OCI-M2 (cell line): ENCODE data around the gene ZCCHC7.

Experiments
- DNase-seq: peaks from one replicate; lab custom pipeline; 2025; ENCODE audit not compliant: unreplicated experiment; lab: John Stamatoyannopoulos, UW

Gene ZCCHC7

DNA sequence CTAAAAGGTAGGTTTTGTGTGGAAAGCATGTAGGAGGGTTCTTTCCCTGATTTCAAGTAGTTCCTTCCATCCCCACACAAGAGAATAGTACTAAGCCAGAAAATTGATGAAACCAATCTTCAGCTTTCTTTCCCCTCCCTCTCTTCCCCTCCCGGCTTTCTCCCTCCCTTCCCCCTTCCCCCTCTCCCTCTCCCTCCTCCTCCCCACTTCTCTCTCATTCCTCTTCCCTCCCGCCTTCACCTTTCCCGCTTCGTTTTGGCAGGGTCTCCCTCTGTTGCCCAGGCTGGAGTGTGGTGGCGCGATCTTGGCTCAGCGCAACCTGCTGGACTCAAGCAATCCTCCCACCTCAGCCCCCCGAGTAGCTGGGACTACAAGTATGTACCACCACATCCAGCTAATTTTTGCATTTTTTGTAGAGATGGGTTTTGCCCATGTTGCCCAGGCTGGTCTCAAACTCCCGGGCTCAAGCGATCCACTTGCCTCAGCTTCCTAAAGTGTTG lies 85.8 kb downstream of the ZCCHC7 start:
- DNase-seq, result no peak

DNA sequence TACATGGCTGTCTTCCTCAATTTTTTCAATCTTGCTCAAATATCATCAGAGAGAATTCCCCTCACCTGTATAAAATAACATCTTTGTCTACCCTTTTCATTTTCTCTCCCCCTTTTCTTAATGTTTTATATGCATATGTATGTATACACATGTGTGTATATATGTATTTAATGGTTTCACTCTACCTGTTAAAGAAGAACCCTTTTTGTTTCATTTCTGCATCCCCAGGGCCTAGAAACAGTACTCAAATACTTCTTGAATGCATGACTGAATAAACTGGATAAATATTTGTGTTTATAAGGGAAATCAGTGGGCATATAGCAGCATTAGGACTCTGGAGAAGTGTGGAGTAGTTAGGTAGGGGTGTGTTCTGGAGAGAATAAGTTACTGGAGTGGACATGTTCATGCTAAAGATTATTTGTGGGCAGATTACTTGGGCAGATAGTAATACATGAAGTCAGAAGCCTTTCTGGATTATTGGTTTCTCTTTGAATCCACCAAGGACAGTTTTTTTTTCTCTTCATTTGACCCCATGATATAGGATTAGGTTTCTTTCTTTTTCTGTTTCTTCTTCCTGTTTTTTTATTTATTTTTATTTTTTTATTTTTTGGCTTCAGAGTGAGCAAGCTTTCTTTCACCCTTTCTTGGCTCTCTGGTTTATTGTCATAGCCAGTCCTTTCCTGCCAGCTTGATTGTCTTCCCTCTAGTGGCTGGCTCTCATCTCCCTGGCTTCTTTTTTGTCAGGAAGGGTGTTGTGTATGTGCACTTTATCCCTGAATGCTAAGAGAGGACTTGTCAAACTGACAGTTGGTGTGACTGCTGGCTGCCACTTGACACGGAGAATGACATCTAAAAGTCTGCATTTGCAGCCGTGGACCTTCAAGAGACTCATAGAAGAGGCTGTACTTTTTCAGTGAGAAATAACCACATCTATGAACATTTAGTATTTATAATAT lies 89.3 kb downstream of the ZCCHC7 start:
- DNase-seq, result no peak

- DNase-seq, result no peak
Measured at GRCh38 chr9:37210737-37211523, 90.6 kb downstream of the ZCCHC7 start.

- DNase-seq, result no peak
Measured at GRCh38 chr9:37212435-37212834, 92.1 kb downstream of the ZCCHC7 start.

GRCh38 chr9:37215381-37215780 lies 95.0 kb downstream of the ZCCHC7 start:
- no peak for DNase-seq

DNA sequence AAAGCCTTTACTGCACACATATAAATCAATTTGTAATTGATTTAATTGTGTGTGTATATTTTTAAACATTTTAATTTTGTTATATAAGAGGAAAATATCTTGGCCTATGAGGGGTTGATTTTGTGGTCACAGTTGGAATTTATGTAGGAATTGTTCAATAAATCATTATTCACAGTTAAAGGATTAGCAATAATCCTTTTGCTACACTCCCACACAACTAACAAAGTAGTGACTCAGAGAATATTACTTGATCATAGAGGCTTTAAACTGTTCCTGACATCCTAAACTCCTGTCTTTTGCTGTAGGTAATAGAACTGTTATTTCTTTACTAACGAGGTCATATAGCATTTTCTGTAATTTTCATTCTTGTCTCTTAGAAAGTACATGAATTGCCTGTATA lies 95.5 kb downstream of the ZCCHC7 start:
- no peak for DNase-seq

DNA sequence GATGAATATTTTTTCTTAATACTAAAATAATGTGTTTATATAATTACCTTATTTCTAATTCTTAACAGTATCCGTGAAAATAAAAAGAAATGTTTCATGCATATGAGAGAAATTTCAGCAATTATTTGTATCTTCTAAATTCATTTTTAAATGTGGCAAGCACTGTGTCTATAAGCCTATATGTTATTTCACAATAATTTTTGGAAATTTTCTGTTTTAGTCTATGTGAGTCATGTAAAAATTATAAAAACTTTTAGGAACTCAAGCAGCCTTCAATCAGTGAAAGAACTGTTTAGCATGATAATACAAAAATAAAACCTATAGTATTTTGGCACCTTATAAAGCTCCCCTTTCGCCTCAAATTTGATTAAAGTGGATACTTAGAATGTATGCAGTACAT lies 96.8 kb downstream of the ZCCHC7 start:
- no peak for DNase-seq

- DNase-seq, result no peak
Measured at GRCh38 chr9:37218800-37219425, 98.5 kb downstream of the ZCCHC7 start.

GRCh38 chr9:37220971-37221370 lies 100.6 kb downstream of the ZCCHC7 start:
- DNase-seq, result no peak

DNA sequence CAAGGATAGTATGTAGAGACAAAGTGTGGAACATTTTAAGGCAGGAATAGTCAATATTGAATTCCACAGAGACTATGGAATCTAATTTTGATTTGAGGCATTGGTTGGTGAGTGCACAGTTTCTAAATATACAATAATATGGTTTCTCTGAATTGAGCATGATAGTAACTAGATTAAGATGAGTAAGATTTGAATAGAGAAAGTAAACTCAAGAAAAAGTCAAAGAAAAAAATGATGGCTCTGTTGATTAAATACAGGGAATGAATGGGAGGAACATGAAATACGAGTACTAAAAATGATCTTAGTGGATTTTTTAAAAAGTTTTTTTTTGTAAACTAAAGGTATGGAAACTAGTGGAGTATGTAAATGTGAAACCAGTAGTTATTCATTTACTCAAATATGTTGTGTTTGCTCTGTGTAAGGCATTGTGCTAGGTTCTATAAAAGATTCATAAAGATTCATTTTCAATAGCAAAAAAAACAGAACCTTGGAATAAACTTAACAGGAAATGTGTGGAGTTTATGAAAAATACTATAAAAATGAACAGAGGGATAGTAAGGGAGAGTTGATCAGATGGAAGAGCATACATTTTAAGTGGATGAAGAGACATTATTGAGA lies 101.2 kb downstream of the ZCCHC7 start:
- DNase-seq, result no peak

GRCh38 chr9:37229455-37229854 lies 109.1 kb downstream of the ZCCHC7 start:
- no peak for DNase-seq

- no peak for DNase-seq
Measured at GRCh38 chr9:37229882-37230482, 109.6 kb downstream of the ZCCHC7 start.

GRCh38 chr9:37236822-37237221 lies 116.4 kb downstream of the ZCCHC7 start:
- DNase-seq, result no peak

DNA sequence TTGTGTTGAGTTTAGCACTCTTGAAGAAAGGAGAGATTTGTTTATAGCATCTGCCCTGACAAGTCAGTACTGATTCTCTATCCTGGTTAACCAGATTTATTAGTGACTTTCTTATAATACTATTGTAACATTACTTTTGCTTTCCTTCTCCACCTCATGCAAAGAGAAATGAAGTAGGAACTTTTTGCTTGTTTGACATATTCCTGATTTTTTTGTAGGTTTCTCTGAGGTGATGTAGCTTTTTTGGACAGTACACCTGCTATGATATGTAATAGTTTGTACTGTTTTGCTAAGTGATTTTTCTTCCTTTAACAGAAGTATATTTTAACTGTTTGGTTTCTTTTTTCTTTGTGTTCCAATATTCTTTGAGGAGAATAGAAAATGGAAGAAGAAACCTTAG lies 117.7 kb downstream of the ZCCHC7 start:
- DNase-seq, result no peak

DNA sequence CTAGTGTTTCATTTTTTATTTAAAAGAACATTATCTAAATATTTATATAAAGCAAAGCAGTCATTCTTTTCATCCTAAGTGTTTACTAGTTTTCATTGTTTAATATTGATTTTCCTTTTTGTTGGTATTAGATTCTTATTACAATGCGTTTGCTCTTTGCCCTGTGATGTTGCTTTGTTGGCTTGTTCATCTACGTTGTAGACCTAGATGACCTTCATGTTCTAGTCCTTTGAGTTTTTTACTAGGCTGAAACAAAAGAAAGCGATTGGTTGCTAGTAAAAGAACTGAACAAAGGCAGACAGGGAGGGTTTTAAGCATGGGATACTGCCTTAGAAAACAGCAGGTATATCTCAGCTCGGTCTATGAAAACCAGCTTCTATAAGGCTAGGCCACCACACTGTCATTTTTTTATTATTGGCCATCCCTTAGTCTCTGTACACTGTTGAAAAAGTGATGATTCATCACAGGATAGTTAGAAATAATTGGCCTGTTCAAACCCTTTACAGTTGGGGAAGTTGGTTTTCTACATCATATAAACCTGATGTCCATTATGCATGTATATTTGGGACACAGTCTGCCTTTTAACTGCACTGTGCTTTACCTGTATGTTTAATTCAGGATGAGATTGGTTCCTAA lies 119.0 kb downstream of the ZCCHC7 start:
- no peak for DNase-seq

DNA sequence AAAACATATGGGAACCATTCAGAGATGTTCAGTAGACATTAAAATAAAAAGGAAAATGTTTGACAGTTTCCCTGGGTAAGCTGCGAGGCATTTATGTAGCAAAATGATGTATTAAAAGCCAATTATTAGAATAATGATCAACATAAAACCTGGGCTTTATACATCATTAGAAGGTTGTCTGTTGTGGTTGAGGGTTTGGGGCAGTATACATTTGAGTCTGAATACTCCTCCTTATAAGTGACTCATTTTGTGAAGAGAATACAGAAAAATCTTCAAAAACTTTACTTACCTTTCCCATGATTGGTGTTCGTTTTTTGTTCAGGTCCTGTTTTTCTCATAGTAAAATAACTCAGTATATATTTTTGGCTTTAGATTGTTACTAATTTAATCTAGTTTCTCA lies 119.5 kb downstream of the ZCCHC7 start:
- no peak for DNase-seq

DNA sequence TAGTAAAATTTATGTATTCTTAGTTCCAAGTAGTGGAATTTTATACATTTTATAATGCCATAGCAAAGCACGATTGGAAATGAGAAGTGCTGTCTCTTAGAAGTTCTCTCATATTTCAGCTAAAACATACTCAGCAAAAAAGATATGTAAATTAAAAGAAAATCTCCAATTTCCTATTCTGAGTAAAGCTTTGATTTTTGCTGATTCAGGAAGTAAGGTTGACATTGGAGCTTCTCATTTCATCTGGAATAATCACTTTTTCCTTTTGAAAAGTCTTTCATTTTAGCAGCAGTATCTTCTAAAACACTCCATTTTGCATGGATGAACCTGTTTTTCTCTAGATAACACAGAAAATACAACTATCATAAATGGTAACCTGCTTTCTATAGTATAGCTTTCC lies 121.0 kb downstream of the ZCCHC7 start:
- DNase-seq, result no peak

- no peak for DNase-seq
Measured at GRCh38 chr9:37242089-37242488, 121.7 kb downstream of the ZCCHC7 start.

DNA sequence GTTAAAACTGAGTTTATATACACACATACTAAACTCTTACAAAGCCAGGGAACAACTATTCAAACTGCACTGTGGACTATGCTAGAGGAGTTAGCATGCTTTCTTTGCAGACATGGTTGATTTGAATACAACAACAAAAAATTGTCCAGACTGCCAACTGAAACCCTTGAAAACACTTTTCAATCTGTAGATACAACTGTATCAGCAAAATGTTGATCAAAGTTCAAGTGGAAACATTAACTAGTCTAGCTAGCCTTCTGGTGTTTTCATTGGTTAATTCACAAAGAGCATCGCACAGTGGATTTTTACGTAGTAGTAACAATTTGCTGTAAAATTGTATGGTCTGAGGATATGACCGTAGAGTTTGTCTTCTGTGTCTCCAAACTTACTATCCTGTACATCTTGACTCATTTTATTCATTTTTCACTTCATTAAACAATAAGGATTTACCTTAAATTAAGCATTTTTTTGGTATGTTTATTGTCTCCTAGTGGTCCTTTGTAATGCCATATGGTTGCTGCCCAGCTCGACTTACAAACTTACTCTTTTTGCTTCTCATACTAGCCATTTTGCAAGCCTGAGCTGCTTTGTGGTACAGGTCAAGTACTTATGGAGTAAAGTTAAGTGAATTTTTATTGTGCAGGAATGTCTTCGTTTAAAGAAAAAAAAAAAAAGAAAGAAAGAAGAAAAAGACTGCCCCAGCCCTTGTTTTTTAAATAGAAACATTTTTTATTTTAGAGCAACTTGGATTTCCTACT lies 123.4 kb downstream of the ZCCHC7 start:
- no peak for DNase-seq
